Measurements from ENCODE around the gene TLE2.
"Not testable (repeated sequence)": the region's sequence is repeated elsewhere in the genome, so short reads cannot be mapped to it uniquely, and the experiment has no call there.

Gene TLE2

DNA sequence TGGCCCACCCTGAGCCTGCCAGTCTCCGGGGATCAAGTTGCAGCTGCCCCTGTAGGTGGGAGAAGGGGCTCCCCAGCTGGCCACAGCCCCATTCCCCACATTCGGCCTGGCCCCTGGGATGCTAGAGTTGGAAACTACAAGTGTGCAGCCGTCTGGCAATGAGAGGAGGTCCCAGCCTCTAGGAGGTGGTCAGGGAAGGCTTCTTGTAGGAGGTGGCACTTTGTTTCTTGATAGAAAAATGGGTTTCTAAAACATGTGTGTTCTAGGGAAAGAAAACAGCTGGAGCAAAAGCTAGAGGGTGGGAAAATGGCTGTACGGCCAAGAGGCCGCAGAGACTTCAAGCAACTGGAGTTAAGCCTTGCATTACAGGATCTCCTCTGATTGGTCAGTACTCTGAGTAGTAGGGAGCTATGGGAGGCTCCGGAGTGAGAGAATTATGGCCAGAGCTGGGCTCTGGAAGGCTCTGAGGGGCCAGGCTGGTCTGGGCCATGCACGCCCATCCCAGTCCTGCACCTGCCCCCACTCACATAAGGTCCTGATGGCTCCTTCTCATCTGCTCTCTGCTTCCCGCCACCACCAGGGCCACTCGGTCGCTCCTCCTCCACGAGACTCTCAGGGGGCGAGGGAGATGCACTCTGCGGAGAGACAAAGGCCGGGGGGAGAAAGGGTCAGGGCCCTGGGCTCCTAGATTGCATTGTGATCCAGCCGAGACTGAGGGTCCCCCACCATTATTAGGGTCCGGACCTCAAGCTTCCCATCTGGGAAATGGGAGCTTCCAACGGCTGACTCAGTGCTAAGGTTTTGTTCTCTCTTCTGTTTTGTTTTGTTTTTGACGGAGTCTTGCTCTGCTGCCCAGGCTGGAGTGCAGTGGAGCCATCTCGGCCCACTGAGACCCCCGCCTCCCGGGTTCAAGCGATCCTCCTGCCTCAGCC is 13.7 kb downstream of the TLE2 start:
- DNase-seq, result no peak

DNA sequence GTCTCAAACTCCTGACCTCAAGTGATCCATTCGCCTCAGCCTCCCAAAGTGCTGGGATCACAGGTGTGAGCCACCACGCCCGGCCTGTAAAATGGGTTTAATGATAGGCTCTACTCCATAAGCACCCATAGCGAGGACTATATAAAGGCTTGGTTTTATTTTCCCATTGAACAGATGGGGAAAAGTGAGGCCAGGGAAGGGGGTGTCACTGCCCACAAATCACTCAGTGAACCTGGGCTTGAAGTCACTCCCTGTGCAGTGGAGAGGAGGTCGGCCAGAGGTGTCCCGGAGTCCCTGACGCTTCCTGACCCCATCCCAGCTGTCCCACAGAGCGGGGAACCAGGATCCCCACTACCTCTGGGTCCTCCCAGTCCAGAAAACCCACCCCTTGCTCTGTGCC is 14.9 kb downstream of the TLE2 start:
- no peak for DNase-seq

DNA sequence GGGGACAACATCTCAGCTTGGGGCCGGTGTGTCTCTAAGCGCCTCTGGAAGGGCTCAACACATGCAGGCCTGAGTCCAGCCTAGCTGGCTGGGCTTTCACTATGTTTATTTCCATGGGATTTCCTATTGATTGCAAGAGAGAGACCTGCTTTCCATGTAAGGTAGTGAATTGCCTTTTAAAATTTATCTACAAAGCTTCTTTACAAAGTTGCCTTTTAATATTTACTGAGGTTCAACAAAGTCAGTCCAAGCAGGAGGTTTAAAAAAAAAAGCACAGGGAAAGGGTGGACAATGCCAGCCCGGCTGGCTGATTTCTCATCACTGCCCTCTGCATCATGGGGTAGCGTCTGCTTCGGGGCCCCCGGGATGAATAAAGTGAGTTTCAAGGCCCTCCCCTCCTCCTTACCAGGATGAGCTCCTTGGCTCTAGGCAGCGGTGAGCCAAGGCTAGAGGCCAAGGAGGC is 15.8 kb downstream of the TLE2 start:
- no peak for DNase-seq

DNA sequence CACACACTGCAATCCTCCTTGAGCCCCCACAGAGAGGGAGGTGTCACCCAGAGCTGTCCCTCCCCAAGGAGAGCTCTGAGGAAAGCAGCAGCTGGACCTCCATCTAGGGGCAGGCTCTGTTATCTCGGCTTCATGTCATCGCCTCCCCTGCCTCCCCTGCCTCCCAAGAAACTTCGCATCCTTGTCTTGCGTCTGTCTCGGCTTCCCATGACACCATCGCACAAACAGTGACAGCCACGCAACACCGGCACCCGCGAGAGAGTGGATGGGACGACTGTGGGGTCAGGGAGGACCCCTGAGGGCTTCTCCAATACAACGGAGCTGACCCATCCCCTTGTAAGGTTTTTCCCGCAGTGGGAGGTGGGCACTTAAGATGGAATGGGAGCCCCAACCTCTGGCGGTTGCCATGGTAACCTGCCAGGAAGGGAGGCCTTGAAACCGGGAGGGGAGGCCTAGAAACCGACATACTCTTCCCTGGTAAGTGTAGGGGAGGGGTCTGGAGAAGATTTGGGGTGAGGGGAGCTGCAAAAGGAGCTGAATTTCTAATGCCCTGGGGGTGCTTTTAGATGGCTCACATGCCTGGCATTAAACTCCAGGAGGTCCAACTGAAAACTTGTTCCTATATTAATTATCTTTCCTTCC is 16.3 kb downstream of the TLE2 start:
- no peak for DNase-seq

DNA sequence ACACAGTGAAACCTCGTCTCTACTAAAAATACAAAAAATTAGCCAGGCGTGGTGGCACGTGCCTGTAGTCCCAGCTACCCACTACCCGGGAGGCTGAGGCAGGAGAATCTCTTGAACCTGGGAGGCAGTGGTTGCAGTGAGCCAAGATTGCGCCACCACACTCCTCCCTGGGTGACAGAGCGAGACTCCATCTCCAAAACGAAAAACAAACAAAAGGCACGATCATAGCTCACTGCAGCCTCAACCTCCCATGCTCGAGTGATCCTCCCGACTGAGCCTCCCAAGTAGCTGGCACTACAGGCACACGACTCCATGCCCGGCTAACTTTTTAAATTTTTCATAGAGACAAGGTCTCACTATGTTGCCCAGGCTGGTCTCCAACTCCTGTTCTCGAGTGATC is 17.0 kb downstream of the TLE2 start:
- not testable (repeated sequence) for DNase-seq

DNA sequence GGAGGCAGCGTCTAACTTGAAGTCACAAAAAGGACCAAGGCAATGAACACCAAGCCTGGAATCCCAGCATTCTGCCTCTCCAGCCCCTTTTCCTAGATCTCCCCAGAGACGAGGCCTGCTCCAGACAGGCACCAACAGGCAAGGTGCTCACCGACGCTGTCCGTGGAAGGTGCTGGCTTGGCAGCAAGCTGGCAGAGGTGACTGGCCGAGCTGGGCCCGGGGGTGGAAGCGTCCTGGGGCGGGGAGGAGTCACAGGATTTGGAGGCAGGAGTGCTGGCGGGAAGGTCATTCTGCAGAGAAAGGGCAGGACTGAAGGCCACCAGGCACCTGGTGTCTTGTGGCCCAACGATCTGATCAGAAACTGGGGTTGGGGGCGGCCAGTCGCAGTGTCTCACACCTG is 18.2 kb downstream of the TLE2 start:
- no peak for DNase-seq

DNA sequence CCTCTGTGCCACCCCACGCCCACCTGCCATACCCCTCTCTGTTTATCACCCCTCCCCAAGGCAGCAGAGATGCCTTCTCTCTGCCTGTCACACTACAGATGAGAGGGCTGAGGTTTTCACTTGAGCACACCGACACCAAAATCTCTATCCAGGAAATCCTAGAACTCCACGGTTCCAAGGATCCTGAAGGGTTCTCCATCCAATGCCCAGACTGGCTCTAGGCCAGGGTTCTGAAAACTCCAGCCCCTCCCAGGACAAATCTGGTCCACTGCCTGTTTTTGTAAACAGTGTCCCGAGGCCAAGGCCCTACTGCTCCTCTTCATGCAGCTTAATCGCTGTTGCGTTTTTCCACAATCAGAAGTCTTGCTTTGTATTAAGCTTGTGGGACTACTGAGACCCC is 20.1 kb downstream of the TLE2 start:
- DNase-seq, result no peak

DNA sequence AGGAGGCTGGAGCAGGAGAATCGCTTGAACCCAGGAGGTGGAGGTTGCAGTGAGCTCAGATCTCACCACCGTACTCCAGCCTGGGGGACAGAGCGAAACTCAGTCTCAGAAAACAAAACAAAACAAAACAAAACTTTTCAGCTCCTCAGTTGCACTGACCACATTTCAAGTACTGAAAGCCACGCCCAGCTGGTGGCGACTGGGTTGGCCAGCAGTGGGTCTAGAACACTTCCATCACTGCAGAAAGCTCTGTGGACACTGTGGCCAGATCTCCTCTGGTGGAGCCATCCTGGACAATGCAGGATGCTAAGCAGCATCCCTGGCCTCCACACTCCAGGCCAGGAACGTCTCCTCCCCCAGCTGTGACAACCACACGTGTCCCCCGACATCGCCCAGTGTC is 21.1 kb downstream of the TLE2 start:
- DNase-seq, result no peak

DNA sequence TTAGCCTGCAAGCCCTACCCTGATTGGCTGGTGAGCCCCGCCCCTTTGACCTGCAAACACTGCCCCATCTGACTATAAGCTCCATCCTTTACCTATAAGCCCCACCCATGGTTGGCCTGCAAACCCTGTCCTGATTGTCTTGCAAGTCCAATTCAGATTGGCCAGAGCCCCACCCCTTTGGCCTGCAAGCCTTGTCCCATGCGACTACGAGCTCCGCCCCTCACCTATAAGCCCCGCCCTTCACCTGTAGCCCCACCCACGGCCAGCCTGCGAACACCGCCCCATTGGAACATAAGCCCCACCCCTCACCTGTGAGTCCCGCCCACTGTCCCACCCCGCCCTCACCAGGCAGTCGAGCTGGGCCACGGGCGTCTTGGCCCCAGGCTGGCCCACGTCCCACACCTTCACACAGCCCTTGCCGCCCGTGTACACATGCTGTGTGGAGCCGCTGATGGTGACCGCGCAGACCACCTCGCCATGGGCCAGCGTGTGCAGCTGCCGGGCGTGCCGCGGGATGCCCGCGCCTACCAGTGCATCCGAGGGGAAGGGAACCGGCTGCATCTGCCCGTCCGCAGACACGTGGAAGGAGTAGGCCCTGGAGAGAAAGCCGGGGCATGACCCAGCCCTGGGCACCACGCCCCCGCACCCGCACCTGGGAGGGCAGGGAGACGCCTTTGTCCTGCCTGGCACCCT is 22.9 kb downstream of the TLE2 start:
- no peak for DNase-seq

DNA sequence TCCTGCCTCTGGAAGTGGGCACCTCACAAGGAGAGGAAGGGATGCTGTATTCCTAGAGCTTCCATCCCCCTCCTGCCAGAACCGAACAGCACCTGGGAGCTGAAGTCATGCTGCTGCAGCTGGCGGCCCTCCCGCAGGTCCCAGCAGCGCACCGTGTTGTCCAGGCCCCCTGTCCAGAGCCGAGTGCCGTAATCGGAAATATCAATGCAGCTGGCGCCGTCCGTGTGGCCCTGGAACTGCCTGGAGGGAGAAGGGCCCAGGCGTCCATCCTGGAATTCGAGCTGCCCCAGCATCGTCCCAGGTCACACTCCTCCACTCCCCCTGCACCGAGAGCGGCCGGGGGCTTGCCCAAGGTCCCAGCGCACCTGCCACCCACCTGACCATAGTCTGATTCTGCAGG is 23.7 kb downstream of the TLE2 start:
- DNase-seq, result no peak

DNA sequence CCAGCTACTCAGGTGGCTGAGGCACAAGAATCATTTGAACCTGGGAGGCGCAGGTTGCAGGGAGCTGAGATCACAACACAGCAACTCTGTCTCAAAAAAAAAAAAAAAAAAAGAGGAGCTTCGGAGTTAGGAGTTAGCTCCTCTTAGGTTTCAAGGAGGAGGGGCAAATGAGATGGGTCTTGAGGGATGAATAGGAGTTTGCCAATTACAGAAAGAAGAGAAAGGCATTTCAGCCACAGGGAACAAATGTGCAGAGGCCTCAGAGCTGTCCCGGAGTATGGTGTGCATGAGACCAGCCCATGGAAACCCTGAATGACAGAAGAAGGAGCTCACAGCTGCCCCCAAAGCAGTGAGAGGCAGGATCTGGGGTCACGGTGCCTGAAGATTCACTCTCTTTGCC is 24.6 kb downstream of the TLE2 start:
- DNase-seq, result no peak

DNA sequence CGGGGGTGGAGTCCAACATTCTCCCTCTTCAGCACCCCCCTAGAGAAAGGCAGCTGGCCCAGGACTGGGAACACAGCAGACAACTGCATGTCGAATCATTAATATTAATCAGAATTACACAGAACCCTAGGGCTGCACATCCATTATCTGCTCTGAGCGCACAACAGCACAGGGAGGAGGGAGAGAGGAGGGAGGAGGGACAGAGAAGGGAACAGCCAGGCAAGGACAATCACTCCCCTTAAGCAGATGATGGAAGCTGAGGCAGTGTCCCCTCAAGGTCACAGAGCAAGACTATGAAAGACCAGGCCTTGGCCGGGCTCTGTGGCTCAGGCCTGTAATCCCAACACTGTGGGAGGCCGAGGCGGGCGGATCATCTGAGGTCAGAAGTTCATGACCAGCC is 26.0 kb downstream of the TLE2 start:
- no peak for DNase-seq

DNA sequence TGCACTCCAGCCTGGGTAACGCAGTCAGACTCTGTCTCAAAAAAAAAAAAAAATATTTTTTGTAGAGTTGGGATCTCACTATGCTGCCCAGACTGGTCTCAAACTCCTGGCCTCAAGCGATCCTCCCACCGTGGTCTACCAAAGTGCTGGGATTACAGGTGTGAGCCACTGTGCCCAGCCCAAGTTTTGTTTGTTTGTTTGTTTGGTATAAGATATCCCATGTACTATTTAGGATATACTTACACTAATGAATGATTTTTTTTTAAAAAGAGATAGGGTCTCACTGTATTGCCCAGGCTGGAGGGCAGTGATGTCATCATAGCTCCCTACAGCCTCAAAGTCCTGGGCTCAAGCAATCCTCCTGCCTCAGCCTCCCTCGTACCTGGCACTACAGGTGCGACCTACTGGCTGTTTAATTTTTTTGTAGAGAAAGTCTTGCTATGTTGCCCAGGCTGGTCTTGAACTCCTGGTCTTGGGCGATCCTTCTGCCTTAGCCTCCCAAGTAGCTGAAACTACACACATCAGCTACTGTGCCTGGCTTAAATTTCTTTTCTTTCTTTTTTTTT is 27.8 kb downstream of the TLE2 start:
- no peak for DNase-seq

DNA sequence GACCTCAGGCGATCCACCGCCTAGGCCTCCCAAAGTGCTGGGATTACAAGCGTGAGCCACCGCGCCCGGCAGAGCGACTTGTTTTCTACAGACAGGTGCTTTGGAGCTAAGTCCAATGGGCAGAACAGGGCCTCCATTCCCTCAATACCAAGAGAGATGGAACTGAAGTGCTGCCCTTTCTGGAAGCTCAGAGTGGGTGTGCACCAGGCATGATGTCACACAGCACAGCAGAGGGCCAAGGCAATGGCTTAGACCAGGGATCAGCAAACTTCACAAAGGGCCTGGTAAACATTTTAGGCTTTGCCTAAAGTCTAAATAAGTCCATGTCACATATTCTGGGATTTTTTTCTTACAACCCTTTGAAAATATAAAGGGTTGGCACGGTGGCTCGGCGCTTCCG is 30.4 kb downstream of the TLE2 start:
- no peak for DNase-seq

DNA sequence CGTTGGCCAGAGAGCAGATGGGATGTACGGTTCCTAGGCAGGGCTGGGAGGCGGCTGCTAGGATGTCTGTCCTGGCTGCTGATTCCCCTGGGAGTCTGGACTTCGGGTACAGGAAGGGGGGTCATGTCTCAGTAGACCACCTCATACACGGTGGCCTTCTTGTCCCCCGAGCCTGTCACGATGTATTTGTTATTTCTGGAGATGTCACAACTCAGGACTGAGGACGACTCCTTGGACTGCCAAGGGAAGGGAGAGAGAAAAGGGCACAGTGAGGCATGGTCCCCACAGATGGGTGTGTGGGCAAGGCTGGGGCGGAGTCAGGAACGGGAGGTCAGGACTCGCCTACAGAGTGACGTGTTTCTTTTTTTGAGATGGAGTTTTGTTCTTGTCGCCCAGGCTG is 31.4 kb downstream of the TLE2 start:
- DNase-seq, result no peak

DNA sequence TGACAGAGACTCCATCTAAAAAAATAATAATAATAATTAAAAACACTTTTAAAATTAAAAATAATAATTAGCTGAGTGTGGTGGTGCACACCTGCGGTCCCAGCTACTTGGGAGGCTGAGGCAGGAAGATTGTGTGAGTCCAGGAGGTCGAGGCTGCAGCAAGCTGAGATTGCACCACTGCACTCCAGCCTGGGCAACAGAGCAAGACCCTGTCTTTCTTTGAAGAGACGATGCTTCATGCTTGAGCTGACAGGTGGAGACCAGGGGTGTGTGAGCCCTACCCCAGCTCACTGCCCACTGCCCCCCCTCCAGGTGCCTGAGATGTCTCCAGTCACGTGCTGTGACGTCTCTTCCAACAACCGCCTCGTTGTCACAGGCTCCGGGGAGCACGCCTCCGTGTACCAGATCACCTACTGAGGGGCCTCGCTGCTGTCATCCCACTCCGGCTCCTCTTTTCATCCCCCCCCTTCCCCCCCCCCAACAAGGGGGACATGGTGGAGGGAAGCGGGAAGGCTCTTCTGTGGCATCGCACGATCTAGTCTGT is 34.4 kb downstream of the TLE2 start:
- no peak for DNase-seq

DNA sequence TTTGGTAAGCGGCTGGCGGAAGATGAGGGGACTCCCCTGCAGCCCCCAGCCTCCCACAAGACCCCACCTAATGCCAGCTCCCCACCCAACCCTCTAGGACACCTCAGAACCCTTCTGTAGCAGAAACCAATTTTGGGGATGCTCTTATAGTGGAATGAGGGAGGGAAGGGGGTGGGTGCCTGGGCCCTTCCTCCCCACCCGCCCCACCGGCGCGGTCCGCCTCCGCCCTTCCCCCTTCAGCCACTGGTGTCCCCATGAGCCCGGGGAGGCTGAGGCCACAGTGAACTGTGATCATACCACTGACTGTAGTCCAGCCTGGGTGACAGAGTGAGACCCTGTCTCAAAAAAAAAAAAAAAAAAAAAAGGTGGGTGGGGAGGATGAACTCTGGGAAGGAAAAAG is 35.5 kb downstream of the TLE2 start:
- no peak for DNase-seq

DNA sequence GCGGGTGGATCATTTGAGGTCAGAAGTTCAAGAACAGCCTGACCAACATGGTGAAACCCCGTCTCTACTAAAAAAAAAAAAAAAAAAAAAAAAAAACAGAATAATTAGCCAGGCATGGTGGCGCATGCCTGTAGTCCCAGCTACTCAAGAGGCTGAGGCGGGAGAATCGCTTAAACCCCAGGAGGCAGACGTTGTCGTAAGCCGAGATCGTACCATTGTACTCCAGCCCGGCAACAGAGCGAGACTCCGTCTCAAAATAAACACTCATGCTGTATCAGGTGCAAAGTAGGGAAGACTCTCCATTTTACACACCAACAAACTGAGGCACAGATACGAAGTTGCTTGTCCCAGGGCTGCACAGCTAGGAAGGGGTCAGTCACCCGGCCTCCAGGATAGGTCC is 36.1 kb downstream of the TLE2 start:
- no peak for DNase-seq

DNA sequence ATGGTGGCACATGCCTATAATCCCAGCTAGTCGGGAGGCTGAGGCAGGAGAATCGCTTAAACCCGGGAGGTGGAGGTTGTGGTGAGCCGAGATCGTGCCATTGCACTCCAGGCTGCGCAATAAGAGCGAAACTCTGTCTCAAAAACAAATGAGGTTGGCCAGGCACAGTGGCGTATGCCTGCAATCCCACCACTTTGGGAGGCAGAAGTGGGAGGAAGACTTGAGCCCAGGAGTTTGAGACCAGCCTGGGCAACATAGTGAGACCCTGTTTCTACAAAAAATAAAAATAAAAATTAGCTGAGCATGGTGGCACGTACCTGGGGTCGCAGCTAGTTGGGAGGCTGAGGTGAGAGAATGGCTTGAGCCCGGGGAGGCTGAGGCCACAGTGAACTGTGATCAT is 36.7 kb downstream of the TLE2 start:
- DNase-seq, result not testable (repeated sequence)

DNA sequence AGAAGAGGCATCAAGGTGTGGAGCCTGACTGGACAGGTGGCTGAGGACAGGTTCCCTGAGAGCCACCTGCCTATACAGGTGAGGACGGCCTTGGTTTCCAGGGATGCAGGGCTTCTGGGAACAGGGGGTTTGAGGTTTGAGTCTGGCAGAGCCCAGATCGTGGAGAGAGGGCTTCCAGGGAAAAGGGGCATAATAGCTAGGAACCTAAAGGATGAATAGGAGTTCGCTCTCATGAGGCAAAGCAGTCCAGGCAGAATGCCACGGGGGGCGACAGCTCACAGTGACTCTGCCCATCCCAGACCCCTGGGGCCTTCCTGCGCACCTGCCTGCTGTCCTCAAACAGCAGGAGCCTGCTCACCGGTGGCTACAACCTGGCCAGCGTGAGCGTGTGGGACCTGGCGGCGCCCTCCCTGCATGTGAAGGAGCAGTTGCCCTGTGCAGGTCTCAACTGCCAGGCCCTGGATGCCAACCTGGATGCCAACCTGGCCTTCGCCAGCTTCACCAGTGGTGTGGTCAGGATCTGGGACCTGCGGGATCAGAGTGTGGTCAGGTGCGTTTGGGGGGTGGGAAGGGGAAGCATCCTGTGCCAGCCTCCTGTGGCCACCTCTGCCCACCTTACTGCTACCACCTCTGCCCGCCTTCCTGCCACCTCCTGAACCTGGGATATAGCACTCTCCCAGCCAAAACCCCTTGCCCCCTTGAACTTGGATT is 39.7 kb downstream of the TLE2 start:
- DNase-seq, result no peak

DNA sequence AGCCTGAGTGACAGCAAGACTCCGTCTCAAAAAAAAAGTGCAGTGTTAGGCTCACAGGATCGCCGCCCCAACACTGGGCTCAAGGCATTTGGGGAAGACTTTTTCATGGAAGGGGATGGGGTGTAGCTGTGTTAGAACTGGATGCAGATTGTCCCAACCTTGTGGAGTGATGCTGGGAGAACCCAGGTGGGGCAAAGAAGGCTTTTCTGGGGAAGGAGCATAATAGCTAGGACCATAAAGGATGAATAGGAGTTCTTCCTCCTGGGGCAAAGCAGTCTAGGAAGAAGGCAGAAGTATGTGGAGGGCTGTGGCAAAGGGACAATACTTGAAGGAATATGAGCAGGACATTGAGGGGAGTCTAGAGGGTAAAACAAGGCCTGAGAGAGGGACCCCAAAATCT is 40.5 kb downstream of the TLE2 start:
- DNase-seq, result no peak

Data from hypothalamus (tissue), 51 donors.